K562 (cell line): Measurements from ENCODE around the gene CPTP. TPM values are rescaled to one million over a fixed set of nuclear protein-coding genes. Genes with fewer than 3 reads are reported as not detected.

ENCODE experiments used
- ATAC-seq: fragments of 200-7000 bp; cut with Tn5 transposase; 3 replicates; pipeline ENCODE4 v1.9.1; 2020; ENCODE audit warnings: moderate library complexity
- BruUV-seq: library from RNA; stranded (reverse); fragments of 400-500 nt; replicated peaks from 2 replicates; lab custom pipeline; 2021; lab: Mats Ljungman, UMichigan
- CTCF ChIA-PET: fragments of 300-600 bp; formaldehyde crosslinking; extraction: SDS; loops from one replicate; lab custom pipeline; 2021; ENCODE audit warnings: low intra/inter-chr PET ratio; lab: Yijun Ruan, JAX
- POLR2A ChIA-PET: fragments of 300-600, 350-650 bp; sonication (Branson Sonifier 250); formaldehyde crosslinking; extraction: SDS; loops from one replicate; lab custom pipeline; 2021; ENCODE audit warnings: antibody characterized with exemption, inconsistent platforms; lab: Yijun Ruan, JAX
- DNase-seq, 4 experiments: peaks; one replicate each; pipeline versions ENCODE4 v3.0.0 to v3.0.0-alpha.2; 2011 to 2018; ENCODE audit warnings: low spot score in 3 of 4, mixed read lengths in 3 of 4; ENCODE audit errors: extremely low read depth in 1 of 4
- FAIRE-seq: peaks from 2 replicates; lab custom pipeline; 2011; peaks lifted over from hg19 to GRCh38; lab: Jason Lieb, UNC
- H2AFZ ChIP-seq: 2 replicates; pipeline ENCODE4 v1.6.0; 2011; ENCODE audit warnings: low read depth, low read length, control low read depth, inconsistent platforms
- H3K27ac ChIP-seq: fragments of 200-600 bp; 3 replicates; pipeline ENCODE4 v1.8.0; 2011; ENCODE audit warnings: low read depth, mild to moderate bottlenecking, control low read depth, inconsistent platforms, low read length, moderate library complexity, mixed read lengths; ENCODE audit errors: extremely low read depth
- H3K27me3 ChIP-seq, 2 experiments: fragments of 300-600 bp in 1 of 2; 2 replicates in 1 of 2; 3 replicates in 1 of 2; pipeline versions ENCODE4 v1.6.0 to v1.8.0; 2011; ENCODE audit warnings: inconsistent platforms in 2 of 2, low read length in 2 of 2, mild to moderate bottlenecking in 1 of 2, mixed read lengths in 1 of 2, moderate library complexity in 1 of 2; ENCODE audit not compliant: control insufficient read depth in 2 of 2, insufficient read depth in 2 of 2
- H3K36me3 ChIP-seq: fragments of 300-600 bp; 3 replicates; pipeline ENCODE4 v1.8.0; 2011; ENCODE audit warnings: mild to moderate bottlenecking, low read length, inconsistent platforms; ENCODE audit not compliant: control insufficient read depth, insufficient read depth
- H3K4me1 ChIP-seq, 2 experiments: fragments of 200-600 bp in 1 of 2; replicated peaks in 1 of 2; 2 replicates in 1 of 2; 3 replicates in 1 of 2; pipeline versions ENCODE4 v1.5.1 to v1.8.0; 2011; ENCODE audit warnings: inconsistent platforms in 2 of 2, low read length in 2 of 2, mild to moderate bottlenecking in 1 of 2, mixed read lengths in 1 of 2, moderate library complexity in 1 of 2; ENCODE audit not compliant: control insufficient read depth in 2 of 2, insufficient read depth in 2 of 2
- H3K4me2 ChIP-seq: 2 replicates; pipeline ENCODE4 v1.6.1; 2011; ENCODE audit warnings: low read length, control low read depth, inconsistent platforms, mixed read lengths; ENCODE audit not compliant: insufficient read depth
- H3K4me3 ChIP-seq: fragments of 200-600 bp; sonication (generic), shearing (Covaris generic); 2 replicates; pipeline ENCODE4 v1.5.1; 2016; ENCODE audit warnings: control low read depth, inconsistent platforms
- H3K79me2 ChIP-seq: fragments of 200-600 bp; 3 replicates; pipeline ENCODE4 v1.8.0; 2011; ENCODE audit warnings: low read length, inconsistent platforms; ENCODE audit not compliant: control insufficient read depth, insufficient read depth
- H3K9ac ChIP-seq, 2 experiments: 2 replicates each; pipeline versions ENCODE4 v1.6.0 to v1.6.1; 2011; ENCODE audit warnings: low read depth in 2 of 2, low read length in 2 of 2, control low read depth in 1 of 2, inconsistent platforms in 1 of 2, mild to moderate bottlenecking in 1 of 2, mixed read lengths in 1 of 2; ENCODE audit not compliant: insufficient read depth in 1 of 2
- H3K9me1 ChIP-seq: one replicate; pipeline ENCODE4 v1.6.0; 2011; ENCODE audit warnings: inconsistent platforms, mild to moderate bottlenecking, low read length, moderate library complexity; ENCODE audit not compliant: control insufficient read depth, insufficient read depth
- H3K9me3 ChIP-seq: replicated peaks from 2 replicates; pipeline ENCODE4 v1.5.1; 2011; ENCODE audit warnings: low read depth, low read length, inconsistent platforms; ENCODE audit not compliant: control insufficient read depth, insufficient read depth
- H4K20me1 ChIP-seq: replicated peaks from 2 replicates; pipeline ENCODE4 v1.6.1; 2011; ENCODE audit warnings: low read length, inconsistent platforms, mixed read lengths; ENCODE audit not compliant: control insufficient read depth, insufficient read depth
- BCOR ChIP-seq: fragments of 450-650 bp; IDR thresholded peaks from 2 replicates; pipeline ENCODE4 v1.6.1; 2016
- POLR2G ChIP-seq: fragments of 200-400 bp; formaldehyde crosslinking; IDR thresholded peaks from 2 replicates; pipeline ENCODE4 v1.6.1; 2017; ENCODE audit warnings: low read depth, mild to moderate bottlenecking, antibody characterized with exemption, low read length, moderate library complexity
- RBFOX2 ChIP-seq: fragments of 200-400 bp; formaldehyde crosslinking; IDR thresholded peaks from 2 replicates; pipeline ENCODE4 v1.6.1; 2017; ENCODE audit warnings: low read depth, mild to moderate bottlenecking, low read length, moderate library complexity
- TCF3 ChIP-seq: sonication (generic); formaldehyde crosslinking; IDR thresholded peaks from 2 replicates; pipeline ENCODE4 v1.4.0; 2020; ENCODE audit warnings: mild to moderate bottlenecking, missing genetic modification reagents
- ZFP36 ChIP-seq: fragments of 150-350 bp; IDR thresholded peaks from 2 replicates; pipeline ENCODE4 v1.6.1; 2018; ENCODE audit warnings: low read length, low read depth; ENCODE audit not compliant: partially characterized antibody
- ZNF740 ChIP-seq, 3 experiments: fragments of 200-800 bp in 1 of 3; sonication (Bioruptor generic) in 1 of 3; sonication (generic) in 1 of 3; formaldehyde crosslinking in 1 of 3; IDR thresholded peaks; 2 replicates each; pipeline versions ENCODE4 v1.6.1 to v1.8.0; 2016 to 2022; ENCODE audit warnings: mild to moderate bottlenecking in 2 of 3, missing compliant biosample characterization in 2 of 3, missing genetic modification characterization in 2 of 3, missing genetic modification reagents in 1 of 3
- WGBS: fragments of 100-300 bp; shearing (Covaris generic); methylation state at CpG from one replicate; pipeline ENCODE4 v1.1.6; 2016; ENCODE audit warnings: low coverage, mixed read lengths; ENCODE audit not compliant: insufficient coverage; ENCODE audit errors: missing lambda C conversion rate; 5-methylcytosine and 5-hydroxymethylcytosine counted together
- in situ Hi-C: fragments of 300-500 bp; cut with MboI; formaldehyde crosslinking; loops from 4 replicates; pipeline ENCODE4 v1.15.0; 2018; ENCODE audit warnings: inconsistent platforms, mixed read lengths
- intact Hi-C: fragments of 100-400 bp; cut with micrococcal nuclease; formaldehyde crosslinking; loops from 2 replicates; pipeline ENCODE4 v1.14.2; 2022
- polyA plus RNA-seq, 8 experiments: library from polyadenylated mRNA; depleted of rRNA in 4 of 8; stranded (reverse) in 5 of 8; unstranded in 3 of 8; fragments of >200 nt; fragmentation: Nextera tagmentation in 2 of 8; fragmentation: Illumina TruSeq in 1 of 8; extraction: Ambion mirVana in 2 of 8; extraction: Trizol in 1 of 8; gene quantifications; 2 replicates each; pipeline versions ENCODE4 v1.2.1 to v1.2.3, GENCODE V29; 2011 to 2014; ENCODE audit warnings: inconsistent platforms in 1 of 8, missing spikeins in 1 of 8
- total RNA-seq, 7 experiments: library from RNA; depleted of rRNA in 6 of 7; stranded (reverse); fragments of >200 nt in 6 of 7; fragmentation: Illumina TruSeq in 2 of 7; extraction: Trizol in 2 of 7; gene quantifications; 2 replicates each; pipeline versions ENCODE4 v1.2.1 to v1.2.3, GENCODE V29; 2011 to 2021; ENCODE audit warnings: low replicate concordance in 1 of 7

CPTP gene
- total and polyA plus RNA-seq, 9 of the 15 experiments (the other 6 are each of a cell fraction or from before 2014, with no cell fraction given) = 0.11 to 25.8 (median 3.5) TPM

DNA sequence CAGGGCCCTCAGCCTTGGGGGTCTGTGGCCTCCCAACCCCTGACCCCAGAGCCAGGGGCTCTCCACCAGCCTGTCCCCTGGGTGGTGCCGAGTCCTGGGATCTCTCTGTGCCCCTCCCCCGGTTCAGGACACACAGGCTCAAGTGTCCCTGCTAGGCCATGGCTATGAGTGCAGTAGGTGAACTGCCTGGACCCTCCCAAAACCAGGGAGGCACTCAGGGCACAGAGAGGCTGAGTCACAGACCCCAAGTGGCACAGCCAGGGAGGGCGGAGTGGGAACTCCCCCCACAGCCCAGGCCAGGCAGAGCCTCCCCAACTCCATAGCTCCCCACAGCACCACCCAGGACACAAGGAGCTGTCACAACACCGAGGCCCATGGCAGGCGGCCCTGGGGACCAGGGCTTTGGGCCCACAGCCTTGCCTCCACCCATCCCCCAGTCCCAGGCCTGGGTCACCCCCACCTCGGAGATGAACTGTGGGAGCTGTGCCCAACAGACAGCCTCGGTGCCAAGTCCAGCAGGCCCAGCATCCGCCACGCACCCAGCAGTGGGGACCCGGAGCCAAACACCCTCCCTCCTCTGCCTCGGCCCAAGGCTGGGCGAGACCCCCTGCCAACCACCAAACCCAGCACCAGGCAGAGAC, 21.4 kb downstream of the CPTP start:
- Histone ChIP-seq H3K36me3 (peaks cover 41% of the 10 kb centered on the region; the same call in 2 of the 3 replicates), H2AFZ (no peak overlapping the region), H3K9me3 (0 out of 2 replicates have a peak, but pooled peaks cover 2% of the 10 kb centered on the region), H3K27me3 (no peaks in the 10 kb centered on the region), H3K9me1 (peaks cover 8% of the 10 kb centered on the region), H3K9ac (peak overlapping the region in 1 of 2 experiments; percentile 98; a peak in 2 of 4 replicates), H3K4me2 (no peak overlapping the region), H3K4me1 (peaks cover 9 to 81% of the 10 kb centered on the region in 2 experiments; a peak in 3 of 5 replicates), H3K4me3 (no peak overlapping the region), H3K79me2 (peaks cover 65% of the 10 kb centered on the region), H4K20me1 (peaks cover 42% of the 10 kb centered on the region; the same call in 1 of the 2 replicates), H3K27ac (no peak overlapping the region; the same call in 2 of the 3 replicates)
- 85% methylated on average over 12 of the region's 12 CpGs for WGBS
- FAIRE-seq = no peak
- TF ChIP-seq TCF3 (no peak), POLR2G (0 out of 2 replicates have a peak, but pooled peaks have one; percentile 2), ZFP36 (peak; percentile 50), BCOR (0 out of 2 replicates have a peak, but pooled peaks have one; percentile 32), RBFOX2 (peak; percentile 19), ZNF740 (CRISPR knock-in tag; IDR thresholded peaks at IDR 0.05) (0 out of 2 replicates have a peak, but pooled peaks have one; percentile 25), ZNF740 (tag; IDR thresholded peaks at IDR 0.05) (no peak)
- ChIA-PET CTCF (no interaction called here), POLR2A (interaction anchor here (1.3 to 4.8 kb wide), 4 partner anchors 9 to 30 kb away, joined by 7 to 22 read pairs (median 8); partner anchors contain the start of gene AURKAIP1)
- no peak for ATAC-seq
- no peak for DNase-seq
- in situ Hi-C loops = no loop called here
- intact Hi-C loops = no loop called here
- no TSS peak for BruUV-seq
